Progenitor cell of endocrine pancreas (in vitro differentiated cells): Measurements from ENCODE around the gene TRAF2. TPM values are rescaled to one million over a fixed set of nuclear protein-coding genes. Genes with fewer than 3 reads are reported as not detected.
"Not testable (repeated sequence)": the region's sequence is repeated elsewhere in the genome, so short reads cannot be mapped to it uniquely, and the experiment has no call there.

Source experiments
- DNase-seq: peaks from one replicate; pipeline ENCODE4 v3.0.0; 2021; ENCODE audit warnings: low spot score; ENCODE audit not compliant: unreplicated experiment
- H3K27ac Mint-ChIP-seq: 2 replicates; pipeline ENCODE4 v1.8.0; 2021; ENCODE audit warnings: mild to moderate bottlenecking, moderate library complexity, mixed read lengths
- H3K27me3 Mint-ChIP-seq: 2 replicates; pipeline ENCODE4 v1.8.0; 2021; ENCODE audit warnings: mixed read lengths
- H3K36me3 Mint-ChIP-seq: 2 replicates; pipeline ENCODE4 v1.8.0; 2022; ENCODE audit warnings: mixed read lengths; ENCODE audit not compliant: insufficient read depth
- H3K4me1 Mint-ChIP-seq: 2 replicates; pipeline ENCODE4 v1.8.0; 2021; ENCODE audit warnings: low read depth, mixed read lengths
- H3K4me3 Mint-ChIP-seq: 2 replicates; pipeline ENCODE4 v1.8.0; 2021; ENCODE audit warnings: low read depth, mild to moderate bottlenecking, moderate library complexity, mixed read lengths
- H3K9me3 Mint-ChIP-seq: 2 replicates; pipeline ENCODE4 v1.8.0; 2021; ENCODE audit warnings: low read depth, mixed read lengths
- CTCF ChIP-seq: fragments of 200-600 bp; sonication (generic); IDR thresholded peaks from one replicate; pipeline ENCODE4 v1.5.0; 2021; ENCODE audit warnings: antibody characterized with exemption, mild to moderate bottlenecking; ENCODE audit not compliant: unreplicated experiment
- total RNA-seq: library from RNA; stranded (reverse); gene quantifications from 2 replicates; pipeline ENCODE4 v1.2.1, GENCODE V29; 2021

Gene TRAF2
- total RNA-seq, 1 donor from 2014 or later: 23.4 TPM

GRCh38 chr9:136865041-136865767 lies 21.1 kb upstream of the TRAF2 start:
- peak overlapping the region; percentile 93 for H3K27ac Mint-ChIP-seq
- no peak for DNase-seq
- H3K36me3 Mint-ChIP-seq: peaks cover 15% of the 10 kb centered on the region

GRCh38 chr9:136865768-136866103 lies 20.6 kb upstream of the TRAF2 start:
- H3K27ac Mint-ChIP-seq: no peak overlapping the region
- H3K4me3 Mint-ChIP-seq: peak overlapping the region; percentile 82
- peaks cover 3% of the 10 kb centered on the region for H3K4me1 Mint-ChIP-seq
- peaks cover 12% of the 10 kb centered on the region for H3K9me3 Mint-ChIP-seq
- H3K36me3 Mint-ChIP-seq: peaks cover 15% of the 10 kb centered on the region
- DNase-seq: no peak
- TF ChIP-seq CTCF: no peak
- no peaks in the 10 kb centered on the region for H3K27me3 Mint-ChIP-seq

More at GRCh38 chr9:136865041-136865767, 21.1 kb upstream of the TRAF2 start:
- TF ChIP-seq CTCF: no peak
- peaks cover 12% of the 10 kb centered on the region for H3K9me3 Mint-ChIP-seq
- peaks cover 3% of the 10 kb centered on the region for H3K4me1 Mint-ChIP-seq
- no peaks in the 10 kb centered on the region for H3K27me3 Mint-ChIP-seq
- peak overlapping the region; percentile 82 for H3K4me3 Mint-ChIP-seq

GRCh38 chr9:136866898-136867421 lies 19.4 kb upstream of the TRAF2 start:
- H3K4me1 Mint-ChIP-seq, H3K27ac Mint-ChIP-seq, H3K27me3 Mint-ChIP-seq, DNase-seq: not testable (repeated sequence)
- peaks cover 12% of the 10 kb centered on the region for H3K9me3 Mint-ChIP-seq
- H3K4me3 Mint-ChIP-seq: peak overlapping the region; percentile 71
- H3K36me3 Mint-ChIP-seq: peaks cover 15% of the 10 kb centered on the region

- H3K27me3 Mint-ChIP-seq: no peaks in the 10 kb centered on the region
- H3K36me3 Mint-ChIP-seq: peaks cover 15% of the 10 kb centered on the region
- no peak for TF ChIP-seq CTCF
- peaks cover 12% of the 10 kb centered on the region for H3K9me3 Mint-ChIP-seq
- peaks cover 3% of the 10 kb centered on the region for H3K4me1 Mint-ChIP-seq
- H3K4me3 Mint-ChIP-seq: peak overlapping the region; percentile 51
- DNase-seq: no peak
- no peak overlapping the region for H3K27ac Mint-ChIP-seq
Observed at GRCh38 chr9:136867480-136867879, 18.8 kb upstream of the TRAF2 start.

GRCh38 chr9:136867917-136868316 lies 18.4 kb upstream of the TRAF2 start:
- Mint-ChIP-seq H3K36me3 (peaks cover 15% of the 10 kb centered on the region), H3K27ac (no peak overlapping the region), H3K27me3 (no peaks in the 10 kb centered on the region), H3K4me3 (peak overlapping the region; percentile 51), H3K4me1 (peaks cover 3% of the 10 kb centered on the region), H3K9me3 (peaks cover 12% of the 10 kb centered on the region)
- DNase-seq: no peak
- TF ChIP-seq CTCF: no peak

GRCh38 chr9:136868644-136869043 lies 17.7 kb upstream of the TRAF2 start:
- Mint-ChIP-seq H3K27me3 (no peaks in the 10 kb centered on the region), H3K4me1 (peaks cover 3% of the 10 kb centered on the region), H3K27ac (no peak overlapping the region), H3K9me3 (peaks cover 12% of the 10 kb centered on the region), H3K36me3 (peaks cover 14% of the 10 kb centered on the region), H3K4me3 (peak overlapping the region; percentile 50)
- DNase-seq: no peak
- no peak for TF ChIP-seq CTCF

GRCh38 chr9:136869611-136870010 lies 16.7 kb upstream of the TRAF2 start:
- Mint-ChIP-seq H3K36me3 (peaks cover 12% of the 10 kb centered on the region), H3K9me3 (peaks cover 12% of the 10 kb centered on the region)
- not testable (repeated sequence) for DNase-seq, H3K4me1 Mint-ChIP-seq, H3K27ac Mint-ChIP-seq, H3K27me3 Mint-ChIP-seq, H3K4me3 Mint-ChIP-seq
